HEK293T (cell line): ENCODE results near the gene ATP9B.

Experiments used
- CTCF ChIA-PET: fragments of 350-600 bp; formaldehyde crosslinking; extraction: SDS; loops from one replicate; lab custom pipeline; 2021; ENCODE audit warnings: antibody characterized with exemption, inconsistent platforms; lab: Yijun Ruan, JAX
- POLR2A ChIA-PET: fragments of 350-600 bp; formaldehyde crosslinking; extraction: SDS; loops from one replicate; lab custom pipeline; 2020; ENCODE audit warnings: antibody characterized with exemption, inconsistent platforms; lab: Yijun Ruan, JAX
- DNase-seq: peaks from one replicate; pipeline ENCODE4 v3.0.0; 2012; ENCODE audit warnings: mixed read lengths; ENCODE audit errors: extremely low spot score
- ARNT ChIP-seq: fragments of 450-650 bp; IDR thresholded peaks from 2 replicates; pipeline ENCODE4 v1.6.1; 2017; ENCODE audit warnings: mild to moderate bottlenecking
- BHLHE40 ChIP-seq: fragments of 450-650 bp; IDR thresholded peaks from 2 replicates; pipeline ENCODE4 v1.6.1; 2016; ENCODE audit warnings: mild to moderate bottlenecking, moderate library complexity, borderline replicate concordance
- CTBP1 ChIP-seq: fragments of 450-650 bp; IDR thresholded peaks from 2 replicates; pipeline ENCODE4 v1.6.1; 2016; ENCODE audit warnings: borderline replicate concordance
- ELF4 ChIP-seq: fragments of 450-650 bp; IDR thresholded peaks from 2 replicates; pipeline ENCODE4 v1.6.1; 2017; ENCODE audit warnings: antibody characterized with exemption
- FOXA1 ChIP-seq: fragments of 450-650 bp; IDR thresholded peaks from 2 replicates; pipeline ENCODE4 v1.6.1; 2016; ENCODE audit warnings: mild to moderate bottlenecking
- FOXK2 ChIP-seq: fragments of 450-650 bp; IDR thresholded peaks from 2 replicates; pipeline ENCODE4 v1.6.1; 2016; ENCODE audit warnings: mild to moderate bottlenecking
- FOXM1 ChIP-seq: fragments of 450-650 bp; IDR thresholded peaks from 2 replicates; pipeline ENCODE4 v1.6.1; 2017; ENCODE audit warnings: mild to moderate bottlenecking, borderline replicate concordance
- HDGF ChIP-seq: fragments of 450-650 bp; IDR thresholded peaks from 2 replicates; pipeline ENCODE4 v1.6.1; 2017; ENCODE audit warnings: antibody characterized with exemption, borderline replicate concordance
- L3MBTL2 ChIP-seq: fragments of 450-650 bp; conservative IDR thresholded peaks from 2 replicates; pipeline ENCODE4 v1.6.1; 2016; ENCODE audit warnings: mild to moderate bottlenecking
- LEF1 ChIP-seq: fragments of 450-650 bp; IDR thresholded peaks from 2 replicates; pipeline ENCODE4 v1.6.1; 2017; ENCODE audit warnings: mild to moderate bottlenecking, borderline replicate concordance
- NFRKB ChIP-seq: fragments of 450-650 bp; IDR thresholded peaks from 2 replicates; pipeline ENCODE4 v1.6.1; 2016; ENCODE audit warnings: mild to moderate bottlenecking, moderate library complexity
- PKNOX1 ChIP-seq: fragments of 450-650 bp; IDR thresholded peaks from 2 replicates; pipeline ENCODE4 v1.6.1; 2016
- SP1 ChIP-seq: fragments of 450-650 bp; IDR thresholded peaks from 2 replicates; pipeline ENCODE4 v1.6.1; 2017
- SUZ12 ChIP-seq: fragments of 450-650 bp; IDR thresholded peaks from 2 replicates; pipeline ENCODE4 v1.6.1; 2016; ENCODE audit warnings: mild to moderate bottlenecking
- TARDBP ChIP-seq: fragments of 450-650 bp; IDR thresholded peaks from 2 replicates; pipeline ENCODE4 v1.6.1; 2016
- ZNF384 ChIP-seq: fragments of 450-650 bp; IDR thresholded peaks from 2 replicates; pipeline ENCODE4 v1.6.1; 2016

ATP9B gene

GRCh38 chr18:79043288-79043687, 25.9 kb upstream of the ATP9B start:
- ChIA-PET CTCF (no interaction called here), POLR2A (no interaction called here)
- no peak for DNase-seq
- no peak for TF ChIP-seq CTBP1
- TF ChIP-seq SP1: no peak
- no peak for TF ChIP-seq L3MBTL2

DNA sequence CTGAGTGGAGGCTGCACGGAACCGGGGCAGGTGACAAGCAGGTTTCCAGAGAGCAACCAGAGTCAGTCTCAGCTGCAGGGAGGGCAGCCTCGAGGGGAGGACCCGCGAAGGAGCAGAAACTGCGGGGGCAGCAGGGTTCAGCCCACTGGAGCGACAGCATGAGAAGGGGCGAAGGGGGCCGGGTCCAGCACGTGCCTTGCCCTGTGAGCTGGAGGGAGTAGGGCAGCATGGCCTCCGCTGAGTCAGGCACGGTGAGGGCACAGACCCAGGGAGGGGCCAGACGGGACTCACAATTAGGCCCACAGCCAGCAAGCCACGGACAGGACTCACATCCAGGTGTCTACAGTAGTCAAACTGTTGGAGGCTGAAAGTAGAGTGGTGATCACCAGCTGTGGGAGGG, 22.7 kb upstream of the ATP9B start:
- POLR2A ChIA-PET: no interaction called here
- CTCF ChIA-PET: no interaction called here
- DNase-seq: no peak
- TF ChIP-seq BHLHE40 (no peak), LEF1 (no peak), PKNOX1 (no peak), SP1 (no peak), FOXA1 (no peak), NFRKB (no peak)

- DNase-seq: no peak
- CTCF ChIA-PET: no interaction called here
- POLR2A ChIA-PET: no interaction called here
- no peak for TF ChIP-seq ZNF384
- no peak for TF ChIP-seq SUZ12
- no peak for TF ChIP-seq LEF1
- no peak for TF ChIP-seq NFRKB
Observed at GRCh38 chr18:79047556-79048244, 21.5 kb upstream of the ATP9B start.

- no peak for DNase-seq
- no peak for TF ChIP-seq FOXK2
- TF ChIP-seq L3MBTL2: no peak
- TF ChIP-seq ARNT: no peak
- no peak for TF ChIP-seq ZNF384
- TF ChIP-seq TARDBP: no peak
- TF ChIP-seq NFRKB: no peak
- TF ChIP-seq PKNOX1: no peak
- no peak for TF ChIP-seq CTBP1
- no peak for TF ChIP-seq FOXM1
- no peak for TF ChIP-seq BHLHE40
- TF ChIP-seq SUZ12: no peak
- no peak for TF ChIP-seq SP1
- TF ChIP-seq HDGF: no peak
- no peak for TF ChIP-seq ELF4
- TF ChIP-seq FOXA1: no peak
Observed at GRCh38 chr18:79048245-79048632, 21.0 kb upstream of the ATP9B start.

DNA sequence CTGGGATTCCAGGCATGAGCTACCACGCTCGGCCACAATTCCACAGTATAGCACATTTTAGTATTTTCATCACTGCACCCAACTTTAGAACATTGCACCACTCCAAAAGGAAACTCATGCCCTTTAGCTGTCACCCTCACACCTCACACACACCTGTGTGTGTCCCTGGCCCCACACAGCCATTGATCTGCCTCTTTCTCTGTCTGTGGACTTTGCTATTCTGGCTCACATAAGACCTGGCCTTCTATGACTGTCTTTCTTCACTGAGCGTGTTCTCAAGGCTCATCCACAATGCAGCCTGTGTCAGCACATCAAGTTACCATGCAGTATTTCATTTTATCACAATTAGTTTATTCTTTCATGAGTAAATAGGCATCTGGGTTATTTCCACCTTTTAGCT, 19.7 kb upstream of the ATP9B start:
- ChIA-PET CTCF (no interaction called here), POLR2A (no interaction called here)
- no peak for DNase-seq
- TF ChIP-seq FOXK2 (no peak), FOXM1 (no peak)

More at GRCh38 chr18:79048245-79048632, 21.0 kb upstream of the ATP9B start:
- ChIA-PET POLR2A (no interaction called here), CTCF (no interaction called here)

DNA sequence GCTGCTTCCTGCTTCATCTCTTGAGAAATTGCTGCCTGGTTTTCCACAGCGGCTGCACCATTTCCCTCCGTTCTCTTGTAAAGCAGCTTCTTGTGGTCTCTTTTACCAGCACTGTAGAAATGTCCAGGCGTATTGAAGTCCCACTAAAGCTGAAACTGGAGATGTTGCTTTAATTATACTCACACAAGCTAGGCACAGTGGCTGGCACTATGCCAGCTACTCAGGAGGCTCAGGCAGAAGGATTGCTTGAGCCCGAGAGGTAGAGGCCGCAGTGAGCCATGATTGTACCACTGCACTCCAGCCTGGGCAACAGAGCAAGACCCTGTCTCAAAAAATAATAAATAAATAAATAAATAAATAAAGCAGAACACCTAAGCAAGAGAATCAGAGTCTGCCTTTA, 19.2 kb upstream of the ATP9B start:
- no peak for TF ChIP-seq LEF1
- TF ChIP-seq PKNOX1: no peak
- no peak for TF ChIP-seq ZNF384
- no peak for TF ChIP-seq HDGF
- no peak for TF ChIP-seq FOXM1
- TF ChIP-seq CTBP1: no peak
- TF ChIP-seq SP1: no peak
- TF ChIP-seq ELF4: no peak
- TF ChIP-seq BHLHE40: no peak
- no peak for TF ChIP-seq FOXA1
- TF ChIP-seq SUZ12: no peak
- TF ChIP-seq TARDBP: no peak
- TF ChIP-seq FOXK2: no peak
- no peak for TF ChIP-seq ARNT
- no peak for TF ChIP-seq NFRKB
- no peak for TF ChIP-seq L3MBTL2
- no peak for DNase-seq
- ChIA-PET CTCF (no interaction called here), POLR2A (no interaction called here)

- POLR2A ChIA-PET: no interaction called here
- TF ChIP-seq SP1: no peak
- no peak for TF ChIP-seq PKNOX1
- TF ChIP-seq ARNT: no peak
- no peak for DNase-seq
- CTCF ChIA-PET: no interaction called here
Observed at GRCh38 chr18:79056827-79057367, 12.3 kb upstream of the ATP9B start.
